Smooth muscle cell (in vitro differentiated cells): Measurements from ENCODE around the gene H6PD. TPM values are rescaled to one million over a fixed set of nuclear protein-coding genes. Genes with fewer than 3 reads are reported as not detected.

Experiments used
- DNase-seq: peaks from one replicate; lab custom pipeline; 2025; ENCODE audit not compliant: unreplicated experiment; lab: John Stamatoyannopoulos, UW
- H2AFZ ChIP-seq: fragments of 200-600 bp; sonication (generic); 2 replicates; pipeline ENCODE4 v1.6.0; 2016; ENCODE audit warnings: antibody characterized with exemption, low read depth, mild to moderate bottlenecking
- H3F3A ChIP-seq: fragments of 200-600 bp; sonication (generic); 2 replicates; pipeline ENCODE4 v1.6.0; 2017; ENCODE audit warnings: antibody characterized with exemption, low read depth
- H3K27ac ChIP-seq: fragments of 200-600 bp; sonication (generic); 2 replicates; pipeline ENCODE4 v1.5.1; 2016; ENCODE audit warnings: low read depth, mild to moderate bottlenecking
- H3K27me3 ChIP-seq: fragments of 200-600 bp; sonication (generic); 2 replicates; pipeline ENCODE4 v1.6.1; 2016; ENCODE audit warnings: low read depth, mild to moderate bottlenecking
- H3K36me3 ChIP-seq: fragments of 200-600 bp; sonication (generic); 2 replicates; pipeline ENCODE4 v1.5.1; 2016; ENCODE audit warnings: low read depth
- H3K4me1 ChIP-seq: fragments of 200-600 bp; sonication (generic); 2 replicates; pipeline ENCODE4 v1.5.1; 2016; ENCODE audit warnings: low read depth
- H3K4me2 ChIP-seq: fragments of 200-600 bp; sonication (generic); 2 replicates; pipeline ENCODE4 v1.6.0; 2016; ENCODE audit warnings: mild to moderate bottlenecking
- H3K4me3 ChIP-seq: fragments of 200-600 bp; sonication (generic); 2 replicates; pipeline ENCODE4 v1.5.1; 2016; ENCODE audit warnings: mild to moderate bottlenecking
- H3K79me2 ChIP-seq: fragments of 200-600 bp; sonication (generic); 2 replicates; pipeline ENCODE4 v1.6.0; 2016; ENCODE audit warnings: low read depth, mild to moderate bottlenecking
- H3K9ac ChIP-seq: fragments of 200-600 bp; sonication (generic); 2 replicates; pipeline ENCODE4 v1.6.0; 2016; ENCODE audit warnings: low read depth
- H3K9me3 ChIP-seq: fragments of 200-600 bp; sonication (generic); replicated peaks from 2 replicates; pipeline ENCODE4 v1.5.1; 2016; ENCODE audit warnings: low read depth
- H4K20me1 ChIP-seq: fragments of 200-600 bp; sonication (generic); 2 replicates; pipeline ENCODE4 v1.6.0; 2016; ENCODE audit warnings: low read depth
- WGBS: methylation state at CpG from one replicate; pipeline ENCODE4 v1.1.7; 2016; ENCODE audit warnings: low lambda C conversion rate; 5-methylcytosine and 5-hydroxymethylcytosine counted together
- polyA plus RNA-seq: library from polyadenylated mRNA; unstranded; fragments of >200 nt; fragmentation: Nextera tagmentation; extraction: Ambion mirVana; gene quantifications from 2 replicates; pipeline ENCODE4 v1.2.1, GENCODE V29; 2016
- total RNA-seq: library from RNA; depleted of rRNA; stranded (reverse); fragments of >200 nt; gene quantifications from 2 replicates; pipeline ENCODE4 v1.2.3, GENCODE V29; 2014
- TF ChIP-seq, protein P1 (sequence below): fragments of 200-600 bp; sonication (generic); IDR thresholded peaks from 2 replicates; pipeline ENCODE4 v1.5.1; 2017; ENCODE audit warnings: borderline replicate concordance, mild to moderate bottlenecking, antibody characterized with exemption; ENCODE audit not compliant: insufficient read depth, poor library complexity, severe bottlenecking

The H6PD gene
- total and polyA plus RNA-seq, 2 experiments from 2014 or later: 15.1 to 15.3 TPM

DNA sequence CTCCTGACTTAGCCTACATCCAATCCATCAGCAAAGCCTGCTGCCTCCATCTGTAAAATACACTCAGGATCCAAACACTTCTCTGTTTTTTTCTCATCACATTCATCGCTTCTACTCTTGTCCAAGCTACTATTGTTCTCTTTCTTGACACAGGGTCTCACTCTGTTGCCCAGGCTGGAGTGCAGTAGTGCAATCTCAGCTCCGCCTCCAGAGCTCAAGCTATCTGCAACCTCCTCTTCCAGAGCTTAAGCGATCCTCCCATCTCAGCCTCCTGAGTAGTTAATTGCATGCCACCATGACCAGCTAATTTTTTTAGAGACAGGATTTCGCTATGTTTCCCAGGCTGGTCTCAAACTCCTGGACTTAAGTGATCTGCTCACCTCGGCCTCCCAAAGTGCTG, 44.3 kb upstream of the H6PD start:
- no peaks in the 10 kb centered on the region for H3K27me3 ChIP-seq
- TF ChIP-seq, protein P1, sequence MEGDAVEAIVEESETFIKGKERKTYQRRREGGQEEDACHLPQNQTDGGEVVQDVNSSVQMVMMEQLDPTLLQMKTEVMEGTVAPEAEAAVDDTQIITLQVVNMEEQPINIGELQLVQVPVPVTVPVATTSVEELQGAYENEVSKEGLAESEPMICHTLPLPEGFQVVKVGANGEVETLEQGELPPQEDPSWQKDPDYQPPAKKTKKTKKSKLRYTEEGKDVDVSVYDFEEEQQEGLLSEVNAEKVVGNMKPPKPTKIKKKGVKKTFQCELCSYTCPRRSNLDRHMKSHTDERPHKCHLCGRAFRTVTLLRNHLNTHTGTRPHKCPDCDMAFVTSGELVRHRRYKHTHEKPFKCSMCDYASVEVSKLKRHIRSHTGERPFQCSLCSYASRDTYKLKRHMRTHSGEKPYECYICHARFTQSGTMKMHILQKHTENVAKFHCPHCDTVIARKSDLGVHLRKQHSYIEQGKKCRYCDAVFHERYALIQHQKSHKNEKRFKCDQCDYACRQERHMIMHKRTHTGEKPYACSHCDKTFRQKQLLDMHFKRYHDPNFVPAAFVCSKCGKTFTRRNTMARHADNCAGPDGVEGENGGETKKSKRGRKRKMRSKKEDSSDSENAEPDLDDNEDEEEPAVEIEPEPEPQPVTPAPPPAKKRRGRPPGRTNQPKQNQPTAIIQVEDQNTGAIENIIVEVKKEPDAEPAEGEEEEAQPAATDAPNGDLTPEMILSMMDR: no peak
- H3K36me3 ChIP-seq: no peaks in the 10 kb centered on the region
- no peaks in the 10 kb centered on the region for H4K20me1 ChIP-seq
- no peaks in the 10 kb centered on the region for H3K79me2 ChIP-seq
- H3K9me3 ChIP-seq: no peaks in the 10 kb centered on the region
- H3K4me2 ChIP-seq: no peak overlapping the region
- H3K4me3 ChIP-seq: no peak overlapping the region
- WGBS: 94% methylated on average over 5 of the region's 5 CpGs
- H3K9ac ChIP-seq: no peak overlapping the region
- DNase-seq: no peak
- no peaks in the 10 kb centered on the region for H3K4me1 ChIP-seq
- H3F3A ChIP-seq: no peaks in the 10 kb centered on the region
- no peak overlapping the region for H2AFZ ChIP-seq
- no peak overlapping the region for H3K27ac ChIP-seq

GRCh38 chr1:9191231-9191630, 43.3 kb upstream of the H6PD start:
- no peak overlapping the region for H3K27ac ChIP-seq
- H3F3A ChIP-seq: no peaks in the 10 kb centered on the region
- H3K4me3 ChIP-seq: no peak overlapping the region
- no peaks in the 10 kb centered on the region for H3K27me3 ChIP-seq
- H3K4me2 ChIP-seq: no peak overlapping the region
- H2AFZ ChIP-seq: no peak overlapping the region
- no peaks in the 10 kb centered on the region for H3K9me3 ChIP-seq
- no peak overlapping the region for H3K9ac ChIP-seq
- 94% methylated on average over 10 of the region's 10 CpGs for WGBS
- DNase-seq: no peak
- no peaks in the 10 kb centered on the region for H3K79me2 ChIP-seq
- no peaks in the 10 kb centered on the region for H3K36me3 ChIP-seq
- TF ChIP-seq, protein P1: no peak
- H3K4me1 ChIP-seq: no peaks in the 10 kb centered on the region
- H4K20me1 ChIP-seq: no peaks in the 10 kb centered on the region

GRCh38 chr1:9192578-9193232, 41.9 kb upstream of the H6PD start:
- WGBS: 85% methylated on average over 9 of the region's 9 CpGs
- no peak for DNase-seq
- Histone ChIP-seq H3K4me1 (no peaks in the 10 kb centered on the region), H3K9me3 (no peaks in the 10 kb centered on the region), H2AFZ (no peak overlapping the region), H3K27me3 (peaks cover 4% of the 10 kb centered on the region), H3K9ac (no peak overlapping the region), H3K4me3 (no peak overlapping the region), H3K36me3 (no peaks in the 10 kb centered on the region), H3K79me2 (no peaks in the 10 kb centered on the region), H3F3A (no peaks in the 10 kb centered on the region), H3K4me2 (no peak overlapping the region), H4K20me1 (no peaks in the 10 kb centered on the region), H3K27ac (no peak overlapping the region)
- TF ChIP-seq, protein P1: no peak

DNA sequence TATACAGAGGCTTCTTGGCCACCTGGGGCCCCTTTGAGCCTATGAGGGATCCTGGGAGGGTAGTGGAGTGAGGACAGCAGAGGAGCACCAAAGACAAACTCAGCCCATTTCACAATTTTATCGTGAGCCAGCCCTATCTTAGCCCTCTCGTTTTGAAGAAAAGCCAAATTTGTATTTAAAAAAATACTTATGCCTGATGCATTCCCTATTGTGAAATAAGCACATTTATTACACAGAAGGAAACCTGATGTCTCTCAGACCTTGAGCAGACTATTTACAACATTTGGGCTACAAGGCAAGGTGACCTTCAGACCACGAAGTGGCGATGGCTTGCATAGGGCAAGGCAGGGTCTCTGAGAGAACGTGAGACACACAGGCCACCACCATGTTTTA, 41.3 kb upstream of the H6PD start:
- H3K27me3 ChIP-seq: peaks cover 10% of the 10 kb centered on the region
- H4K20me1 ChIP-seq: no peaks in the 10 kb centered on the region
- no peaks in the 10 kb centered on the region for H3K36me3 ChIP-seq
- no peak overlapping the region for H3K27ac ChIP-seq
- WGBS: 89% methylated on average over 5 of the region's 5 CpGs
- H3K9ac ChIP-seq: no peak overlapping the region
- no peaks in the 10 kb centered on the region for H3K4me1 ChIP-seq
- no peaks in the 10 kb centered on the region for H3K9me3 ChIP-seq
- H3K4me2 ChIP-seq: no peak overlapping the region
- H3K79me2 ChIP-seq: no peaks in the 10 kb centered on the region
- no peak overlapping the region for H3K4me3 ChIP-seq
- no peaks in the 10 kb centered on the region for H3F3A ChIP-seq
- TF ChIP-seq, protein P1: no peak
- no peak for DNase-seq
- H2AFZ ChIP-seq: no peak overlapping the region
